Measurements from ENCODE around the gene RPS25.

GRCh38 chr11:119061256-119061655 is 43.1 kb upstream of the RPS25 start:
- TF ChIP-seq CTCF (IDR thresholded peaks at IDR 0.05; ENCODE audit: low read length) (no peak), EZH2 (IDR thresholded peaks at IDR 0.05; ENCODE audit: borderline replicate concordance, low read length) (no peak)

Measured in OCI-LY1 (cell line).